Neutrophil (primary cell): ENCODE measurements around the gene PTPRO.

Experiments
- H3K27ac ChIP-seq: fragments of 200-600 bp; sonication (generic); 2 replicates; pipeline ENCODE4 v1.5.1; 2016; ENCODE audit warnings: mild to moderate bottlenecking, moderate library complexity
- H3K27me3 ChIP-seq: fragments of 200-600 bp; sonication (generic); 2 replicates; pipeline ENCODE4 v1.6.0; 2016; ENCODE audit warnings: mild to moderate bottlenecking
- H3K36me3 ChIP-seq: fragments of 200-600 bp; sonication (generic); 2 replicates; pipeline ENCODE4 v1.5.1; 2017
- H3K4me1 ChIP-seq, 2 experiments: fragments of 200-600 bp in 1 of 2; sonication (generic) in 1 of 2; 1 replicate in 1 of 2; 2 replicates in 1 of 2; pipeline versions ENCODE4 v1.5.1 to v1.6.1; 2013 to 2016; ENCODE audit warnings: low read depth in 1 of 2, low read length in 1 of 2, mild to moderate bottlenecking in 1 of 2, moderate library complexity in 1 of 2; ENCODE audit not compliant: control insufficient read depth in 1 of 2, insufficient read depth in 1 of 2
- H3K4me3 ChIP-seq, 2 experiments: fragments of 200-600 bp in 1 of 2; sonication (generic) in 1 of 2; 1 replicate in 1 of 2; 2 replicates in 1 of 2; pipeline ENCODE4 v1.5.1; 2013 to 2016; ENCODE audit warnings: low read depth in 1 of 2, low read length in 1 of 2, mild to moderate bottlenecking in 1 of 2, moderate library complexity in 1 of 2
- H3K9me3 ChIP-seq: fragments of 200-600 bp; sonication (generic); 2 replicates; pipeline ENCODE4 v1.5.1; 2016
- TF ChIP-seq, protein P1 (sequence below): fragments of 200-600 bp; sonication (generic); IDR thresholded peaks from 2 replicates; pipeline ENCODE4 v1.5.1; 2016; ENCODE audit warnings: antibody characterized with exemption

PTPRO gene

GRCh38 chr12:15322164-15323061 lies at the start of gene PTPRO:
Gene PTPRO (plus strand): TSS chr12:15322508.
- TF ChIP-seq, protein P1, sequence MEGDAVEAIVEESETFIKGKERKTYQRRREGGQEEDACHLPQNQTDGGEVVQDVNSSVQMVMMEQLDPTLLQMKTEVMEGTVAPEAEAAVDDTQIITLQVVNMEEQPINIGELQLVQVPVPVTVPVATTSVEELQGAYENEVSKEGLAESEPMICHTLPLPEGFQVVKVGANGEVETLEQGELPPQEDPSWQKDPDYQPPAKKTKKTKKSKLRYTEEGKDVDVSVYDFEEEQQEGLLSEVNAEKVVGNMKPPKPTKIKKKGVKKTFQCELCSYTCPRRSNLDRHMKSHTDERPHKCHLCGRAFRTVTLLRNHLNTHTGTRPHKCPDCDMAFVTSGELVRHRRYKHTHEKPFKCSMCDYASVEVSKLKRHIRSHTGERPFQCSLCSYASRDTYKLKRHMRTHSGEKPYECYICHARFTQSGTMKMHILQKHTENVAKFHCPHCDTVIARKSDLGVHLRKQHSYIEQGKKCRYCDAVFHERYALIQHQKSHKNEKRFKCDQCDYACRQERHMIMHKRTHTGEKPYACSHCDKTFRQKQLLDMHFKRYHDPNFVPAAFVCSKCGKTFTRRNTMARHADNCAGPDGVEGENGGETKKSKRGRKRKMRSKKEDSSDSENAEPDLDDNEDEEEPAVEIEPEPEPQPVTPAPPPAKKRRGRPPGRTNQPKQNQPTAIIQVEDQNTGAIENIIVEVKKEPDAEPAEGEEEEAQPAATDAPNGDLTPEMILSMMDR = no peak
- Histone ChIP-seq H3K36me3 (no peaks in the 10 kb centered on the region), H3K9me3 (no peaks in the 10 kb centered on the region), H3K27ac (no peak within 1 kb of the TSS), H3K27me3 (peaks cover 95% of the 10 kb centered on the region), H3K4me3 (no peak within 1 kb of the TSS), H3K4me1 (no peaks in the 10 kb centered on the region)

- H3K36me3 ChIP-seq = no peaks in the 10 kb centered on the region
- H3K27me3 ChIP-seq = peaks cover 5% of the 10 kb centered on the region
- H3K27ac ChIP-seq = no peak overlapping the region
- no peak overlapping the region for H3K4me3 ChIP-seq
- no peaks in the 10 kb centered on the region for H3K9me3 ChIP-seq
- TF ChIP-seq, protein P1 = no peak
- no peaks in the 10 kb centered on the region for H3K4me1 ChIP-seq
These were observed 48.4 kb upstream of the PTPRO start for GRCh38 chr12:15273896-15274295.

- TF ChIP-seq, protein P1 = no peak
These were observed 47.7 kb upstream of the PTPRO start for GRCh38 chr12:15274561-15274967.

DNA sequence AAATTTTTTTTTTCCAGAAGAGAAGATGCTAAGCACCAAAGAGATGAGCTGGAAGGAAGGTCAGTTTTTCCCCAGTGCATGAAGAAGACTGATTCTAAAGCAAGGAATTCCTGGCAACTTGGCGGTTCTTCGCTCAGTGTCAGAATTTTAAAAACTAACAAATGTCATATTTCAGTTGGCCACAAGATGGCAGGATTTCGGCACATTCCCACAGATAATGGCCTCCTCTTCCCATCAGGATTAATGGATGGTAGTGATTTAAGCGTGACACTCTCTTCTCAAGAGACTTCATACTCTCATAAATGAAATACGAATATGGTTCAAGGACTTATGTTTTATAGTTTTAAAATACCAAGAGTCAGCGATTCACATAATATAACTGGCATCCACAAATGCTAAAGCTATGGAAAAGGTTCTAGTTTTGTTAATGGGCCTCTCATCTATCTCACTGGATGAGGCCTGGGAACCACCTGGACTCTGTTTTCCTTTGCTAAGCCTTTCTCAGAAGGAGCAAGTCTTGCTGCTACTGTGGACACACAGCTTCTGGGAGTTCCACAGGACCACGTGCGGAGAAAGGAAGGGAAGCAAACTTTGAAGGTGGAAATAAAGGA lies 46.1 kb upstream of the PTPRO start:
- Histone ChIP-seq H3K9me3 (no peaks in the 10 kb centered on the region), H3K36me3 (no peaks in the 10 kb centered on the region), H3K4me1 (no peaks in the 10 kb centered on the region), H3K27ac (no peak overlapping the region), H3K4me3 (no peak overlapping the region), H3K27me3 (peaks cover 20% of the 10 kb centered on the region)
- TF ChIP-seq, protein P1 = no peak

More at GRCh38 chr12:15274561-15274967, 47.7 kb upstream of the PTPRO start:
- H3K36me3 ChIP-seq = no peaks in the 10 kb centered on the region
- no peak overlapping the region for H3K27ac ChIP-seq
- H3K4me1 ChIP-seq = no peaks in the 10 kb centered on the region
- no peak overlapping the region for H3K4me3 ChIP-seq
- no peaks in the 10 kb centered on the region for H3K9me3 ChIP-seq
- peaks cover 12% of the 10 kb centered on the region for H3K27me3 ChIP-seq

DNA sequence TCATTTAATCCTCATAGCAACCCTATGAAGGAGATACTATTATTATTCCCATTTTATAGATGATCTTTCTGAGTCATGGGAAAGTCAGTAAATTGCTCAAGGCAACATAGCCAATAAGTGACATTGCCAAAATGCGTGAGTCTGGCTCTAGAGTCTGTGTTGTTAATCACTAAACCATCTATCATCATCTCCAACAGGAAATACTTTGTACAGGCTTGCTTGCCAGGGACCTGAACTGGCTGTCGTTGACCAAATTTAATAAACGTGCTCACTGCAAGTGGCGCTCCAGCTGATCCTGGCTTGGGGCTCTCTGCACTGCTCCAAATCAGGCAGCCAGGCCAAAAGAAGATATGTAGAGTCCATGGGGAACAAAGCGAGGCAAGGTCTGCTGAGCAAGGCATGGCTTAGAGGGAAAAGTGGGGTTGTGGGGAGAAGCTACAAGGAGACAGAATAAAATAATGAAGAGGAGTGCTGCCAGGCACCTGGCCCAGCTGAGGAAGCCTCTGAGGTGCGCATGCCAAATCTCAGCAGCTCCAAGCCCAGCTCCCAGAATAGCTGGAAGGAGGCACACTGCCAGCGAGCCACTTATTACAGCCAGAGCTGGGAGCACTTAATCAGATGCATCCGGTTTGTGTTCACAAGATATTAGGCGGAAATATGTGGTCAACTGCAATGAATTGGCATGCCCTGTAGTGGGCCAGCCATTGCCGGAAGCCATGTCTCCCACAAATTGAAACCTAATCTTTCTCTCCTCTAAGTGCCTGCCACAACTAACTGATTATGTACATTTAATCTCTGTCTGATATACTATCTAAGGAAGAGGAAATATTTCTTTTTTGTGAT lies 43.3 kb upstream of the PTPRO start:
- no peaks in the 10 kb centered on the region for H3K9me3 ChIP-seq
- TF ChIP-seq, protein P1 = no peak
- H3K27me3 ChIP-seq = peaks cover 20% of the 10 kb centered on the region
- no peaks in the 10 kb centered on the region for H3K4me1 ChIP-seq
- no peak overlapping the region for H3K4me3 ChIP-seq
- H3K36me3 ChIP-seq = no peaks in the 10 kb centered on the region
- H3K27ac ChIP-seq = no peak overlapping the region
